B cell (primary cell): ENCODE results near the gene TRAF3. TPM values are rescaled to one million over a fixed set of nuclear protein-coding genes. Genes with fewer than 3 reads are reported as not detected.

Experiments
- ATAC-seq: fragments of 200-7000 bp; cut with Tn5 transposase; one replicate; pipeline ENCODE4 v1.10.0; 2021; ENCODE audit warnings: low read depth, mild to moderate bottlenecking, moderate number of reproducible peaks, moderate library complexity
- CTCF ChIA-PET: fragments of 350-600 bp; sonication (Branson Sonifier 250); formaldehyde crosslinking; loops from one replicate; lab custom pipeline; 2021; ENCODE audit warnings: antibody characterized with exemption, inconsistent platforms; lab: Charles Lee
- POLR2A ChIA-PET: fragments of 350-600 bp; sonication (Branson Sonifier 250); formaldehyde crosslinking; loops from one replicate; lab custom pipeline; 2021; ENCODE audit warnings: antibody characterized with exemption; lab: Charles Lee
- DNase-seq: peaks from one replicate; pipeline ENCODE4 v3.0.0; 2013
- H2AFZ ChIP-seq: 2 replicates; pipeline ENCODE4 v1.6.1; 2012; ENCODE audit warnings: mild to moderate bottlenecking, low read depth, low read length; ENCODE audit not compliant: insufficient read depth, poor library complexity, severe bottlenecking
- H3K27ac ChIP-seq, 2 donors: 1 replicate in 1 of 2; 2 replicates in 1 of 2; pipeline ENCODE4 v1.5.1; 2012 to 2013; ENCODE audit warnings: low read length in 2 of 2, mild to moderate bottlenecking in 2 of 2, moderate library complexity in 1 of 2
- H3K27me3 ChIP-seq, 4 experiments: fragments of 200-600 bp in 1 of 4; sonication (generic) in 1 of 4; replicated peaks in 1 of 4; 1 replicate in 2 of 4; 2 replicates in 2 of 4; pipeline versions ENCODE4 v1.6.1 to v1.7.0; 2013 to 2016; ENCODE audit warnings: low read length in 3 of 4, mild to moderate bottlenecking in 2 of 4, mixed read lengths in 1 of 4, moderate library complexity in 1 of 4; ENCODE audit not compliant: insufficient read depth in 4 of 4, control insufficient read depth in 3 of 4; ENCODE audit errors: control extremely low read depth in 1 of 4
- H3K36me3 ChIP-seq, 2 experiments: replicated peaks in 1 of 2; 1 replicate in 1 of 2; 2 replicates in 1 of 2; pipeline versions ENCODE4 v1.6.1 to v1.7.1; 2013; ENCODE audit warnings: low read length in 1 of 2; ENCODE audit not compliant: insufficient read depth in 2 of 2, control insufficient read depth in 1 of 2; ENCODE audit errors: control extremely low read depth in 1 of 2, extremely low read depth in 1 of 2
- H3K4me1 ChIP-seq, 2 donors: fragments of 200-600 bp in 1 of 2; sonication (generic) in 1 of 2; 1 replicate in 1 of 2; 2 replicates in 1 of 2; pipeline versions ENCODE4 v1.5.1 to v1.6.1; 2013 to 2017; ENCODE audit warnings: low read length in 2 of 2; ENCODE audit not compliant: control insufficient read depth in 2 of 2, insufficient read depth in 2 of 2
- H3K4me2 ChIP-seq: replicated peaks from 2 replicates; pipeline ENCODE3; 2012; ENCODE audit warnings: mild to moderate bottlenecking, low read depth, low read length; ENCODE audit not compliant: poor library complexity, severe bottlenecking
- H3K4me3 ChIP-seq, 5 experiments: fragments of 200-600 bp in 1 of 5; sonication (generic) in 1 of 5; 1 replicate in 3 of 5; 2 replicates in 2 of 5; pipeline versions ENCODE4 v1.5.1 to v1.7.0; 2011 to 2016; ENCODE audit warnings: low read length in 4 of 5, mild to moderate bottlenecking in 4 of 5, low read depth in 2 of 5, control low read depth in 1 of 5, moderate library complexity in 1 of 5; ENCODE audit not compliant: insufficient read depth in 1 of 5; ENCODE audit errors: control extremely low read depth in 1 of 5, extremely low read depth in 1 of 5
- H3K79me2 ChIP-seq: fragments of 200-600 bp; sonication (generic); one replicate; pipeline ENCODE4 v1.6.0; 2016; ENCODE audit warnings: low read length; ENCODE audit not compliant: control insufficient read depth, insufficient read depth
- H3K9ac ChIP-seq: fragments of 200-600 bp; sonication (generic); 2 replicates; pipeline ENCODE4 v1.6.1; 2017; ENCODE audit warnings: mild to moderate bottlenecking, low read length, moderate library complexity
- H3K9me3 ChIP-seq, 3 donors: one replicate each; pipeline versions ENCODE4 v1.6.1 to v1.7.1; 2013; ENCODE audit warnings: low read length in 2 of 3; ENCODE audit not compliant: control insufficient read depth in 2 of 3, insufficient read depth in 1 of 3; ENCODE audit errors: control extremely low read depth in 1 of 3
- H4K20me1 ChIP-seq: 2 replicates; pipeline ENCODE4 v1.6.0; 2012; ENCODE audit warnings: mild to moderate bottlenecking, low read length; ENCODE audit not compliant: insufficient read depth, control insufficient read depth, poor library complexity, severe bottlenecking
- H3K27ac Mint-ChIP-seq: one replicate; pipeline ENCODE4 v1.8.0; 2021; ENCODE audit warnings: mixed read lengths
- H3K27me3 Mint-ChIP-seq: one replicate; pipeline ENCODE4 v1.8.0; 2021; ENCODE audit warnings: mixed read lengths
- H3K4me1 Mint-ChIP-seq: one replicate; pipeline ENCODE4 v1.8.0; 2021; ENCODE audit warnings: mixed read lengths
- H3K4me3 Mint-ChIP-seq: one replicate; pipeline ENCODE4 v1.8.0; 2021; ENCODE audit warnings: mixed read lengths
- H3K9me3 Mint-ChIP-seq: one replicate; pipeline ENCODE4 v1.8.0; 2022; ENCODE audit warnings: mixed read lengths; ENCODE audit not compliant: insufficient read depth
- EZH2 ChIP-seq: IDR thresholded peaks from 2 replicates; pipeline ENCODE4 v1.6.1; 2012; ENCODE audit warnings: borderline replicate concordance, low read depth, mild to moderate bottlenecking, moderate library complexity, low read length; ENCODE audit not compliant: insufficient read depth, poor library complexity, severe bottlenecking
- WGBS: methylation state at CpG from one replicate; pipeline ENCODE4 v1.1.5; 2013; ENCODE audit warnings: missing lambda C conversion rate; ENCODE audit not compliant: insufficient coverage; 5-methylcytosine and 5-hydroxymethylcytosine counted together
- intact Hi-C: fragments of 100-400 bp; cut with micrococcal nuclease; formaldehyde crosslinking; loops from one replicate; pipeline ENCODE4 v1.10.0; 2022
- polyA plus RNA-seq: library from polyadenylated mRNA; depleted of rRNA; stranded (reverse); fragments of >200 nt; gene quantifications from 2 replicates; pipeline ENCODE4 v1.2.3, GENCODE V29; 2012
- total RNA-seq, 2 donors: library from RNA; stranded (reverse); fragments of 120-200 nt in 1 of 2; gene quantifications; 1 replicate in 1 of 2; 2 replicates in 1 of 2; pipeline versions ENCODE4 v1.2.3 to v1.2.4, GENCODE V29; 2013 to 2022
- TF ChIP-seq, protein P1 (sequence below): fragments of 200-600 bp; IDR thresholded peaks from one replicate; pipeline ENCODE4 v1.8.0; 2022; ENCODE audit warnings: antibody characterized with exemption, mild to moderate bottlenecking

Gene TRAF3
- total and polyA plus RNA-seq, 2 donors (not counting 1 experiment from before 2014, with no cell fraction given), result 42.8 to 89.8 TPM

DNA sequence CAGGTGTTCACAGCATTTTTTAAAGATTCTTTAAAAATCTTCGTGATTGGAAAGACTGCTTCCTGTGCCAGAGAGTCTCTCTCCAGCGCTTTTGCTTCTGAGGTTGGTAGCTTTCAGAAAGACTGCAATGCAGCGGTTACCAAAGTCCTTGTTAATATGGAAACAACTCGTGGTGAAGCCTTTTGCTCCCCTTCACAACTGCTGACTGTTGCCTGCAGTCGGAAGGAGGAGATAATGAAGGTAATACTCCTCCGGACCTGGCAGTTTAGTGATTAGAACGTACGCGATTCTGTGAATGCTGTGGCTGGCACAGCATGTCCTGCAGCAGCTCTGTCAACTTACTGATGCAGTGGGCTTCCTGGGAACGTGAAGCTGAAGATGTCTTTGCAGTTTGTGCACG, 50.9 kb downstream of the TRAF3 start:
- peaks cover 97% of the 10 kb centered on the region for H3K79me2 ChIP-seq
- no peak for ATAC-seq

DNA sequence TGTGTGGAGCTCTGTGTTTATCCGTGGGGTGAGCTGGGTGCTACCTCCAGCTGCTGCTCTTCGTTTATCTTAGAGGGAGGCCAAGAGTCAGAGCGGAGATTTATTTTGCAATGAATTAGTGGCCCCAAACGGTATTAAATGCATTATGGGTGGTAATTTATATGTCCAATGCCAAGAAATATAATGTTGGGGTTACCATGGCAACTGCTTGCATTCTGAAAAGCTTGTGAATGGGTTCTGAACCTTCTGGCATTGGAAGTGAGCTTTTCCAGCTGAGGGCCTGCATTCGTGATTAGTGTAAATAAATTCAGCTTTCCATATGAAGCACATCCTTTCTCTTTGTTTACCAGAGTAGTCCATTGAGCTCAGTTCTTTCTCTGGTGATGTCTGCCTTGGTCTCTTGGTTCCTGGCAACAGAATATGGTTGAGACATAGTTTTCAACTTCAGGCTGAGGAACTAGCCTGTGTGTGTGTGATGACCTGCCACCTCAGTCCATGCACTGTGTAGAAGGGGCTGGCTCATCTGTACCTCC, 51.8 kb downstream of the TRAF3 start:
- no peak for DNase-seq
- Mint-ChIP-seq H3K9me3 (no peaks in the 10 kb centered on the region), H3K4me3 (no peak overlapping the region), H3K27me3 (no peaks in the 10 kb centered on the region), H3K4me1 (peaks cover 60% of the 10 kb centered on the region), H3K27ac (peak overlapping the region; percentile 47)
- Histone ChIP-seq H3K27ac (no peak overlapping the region), H3K4me2 (no peak overlapping the region), H3K79me2 (peaks cover 96% of the 10 kb centered on the region), H4K20me1 (peaks cover 97% of the 10 kb centered on the region), H3K36me3 (peaks cover 5 to 42% of the 10 kb centered on the region in 2 experiments), H3K9me3 (no peaks in the 10 kb centered on the region), H3K27me3 (no peaks in the 10 kb centered on the region), H3K9ac (no peak overlapping the region), H3K4me3 (no peak overlapping the region), H3K4me1 (peaks cover 17 to 21% of the 10 kb centered on the region in 2 donors), H2AFZ (no peak overlapping the region)
- ChIA-PET CTCF (interaction anchor here (1.8 kb wide), 1 partner anchor 19 kb away, joined by 5 read pairs; no protein-coding TSS in a partner anchor), POLR2A (no interaction called here)
- no peak for TF ChIP-seq EZH2
- TF ChIP-seq, protein P1, sequence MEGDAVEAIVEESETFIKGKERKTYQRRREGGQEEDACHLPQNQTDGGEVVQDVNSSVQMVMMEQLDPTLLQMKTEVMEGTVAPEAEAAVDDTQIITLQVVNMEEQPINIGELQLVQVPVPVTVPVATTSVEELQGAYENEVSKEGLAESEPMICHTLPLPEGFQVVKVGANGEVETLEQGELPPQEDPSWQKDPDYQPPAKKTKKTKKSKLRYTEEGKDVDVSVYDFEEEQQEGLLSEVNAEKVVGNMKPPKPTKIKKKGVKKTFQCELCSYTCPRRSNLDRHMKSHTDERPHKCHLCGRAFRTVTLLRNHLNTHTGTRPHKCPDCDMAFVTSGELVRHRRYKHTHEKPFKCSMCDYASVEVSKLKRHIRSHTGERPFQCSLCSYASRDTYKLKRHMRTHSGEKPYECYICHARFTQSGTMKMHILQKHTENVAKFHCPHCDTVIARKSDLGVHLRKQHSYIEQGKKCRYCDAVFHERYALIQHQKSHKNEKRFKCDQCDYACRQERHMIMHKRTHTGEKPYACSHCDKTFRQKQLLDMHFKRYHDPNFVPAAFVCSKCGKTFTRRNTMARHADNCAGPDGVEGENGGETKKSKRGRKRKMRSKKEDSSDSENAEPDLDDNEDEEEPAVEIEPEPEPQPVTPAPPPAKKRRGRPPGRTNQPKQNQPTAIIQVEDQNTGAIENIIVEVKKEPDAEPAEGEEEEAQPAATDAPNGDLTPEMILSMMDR, result no peak
- WGBS, result 95% methylated on average over 4 of the region's 5 CpGs
- intact Hi-C loops, result no loop called here
- no peak for ATAC-seq

More for the DNA sequence above, 50.9 kb downstream of the TRAF3 start:
- peaks cover 3 to 37% of the 10 kb centered on the region in 2 experiments for H3K36me3 ChIP-seq
- H3K27me3 ChIP-seq, result no peaks in the 10 kb centered on the region
- H3K4me2 ChIP-seq, result no peak overlapping the region
- intact Hi-C loops, result no loop called here
- no peaks in the 10 kb centered on the region for H3K27me3 Mint-ChIP-seq
- no peak overlapping the region for H3K9ac ChIP-seq
- H3K4me1 Mint-ChIP-seq, result peaks cover 66% of the 10 kb centered on the region
- peak overlapping the region; percentile 34 for H3K27ac Mint-ChIP-seq
- H3K4me1 ChIP-seq, result peaks cover 24% of the 10 kb centered on the region in 2 donors
- H3K9me3 Mint-ChIP-seq, result no peaks in the 10 kb centered on the region
- no peak overlapping the region for H2AFZ ChIP-seq
- H3K4me3 Mint-ChIP-seq, result no peak overlapping the region
- H3K27ac ChIP-seq, result no peak overlapping the region
- 84% methylated on average over 6 of the region's 11 CpGs for whole genome bisulfite sequencing
- ChIA-PET POLR2A (no interaction called here), CTCF (interaction anchor here (1.8 kb wide), 1 partner anchor 19 kb away, joined by 5 read pairs; no protein-coding TSS in a partner anchor)
- no peak overlapping the region for H3K4me3 ChIP-seq
- H4K20me1 ChIP-seq, result peaks cover 97% of the 10 kb centered on the region
- no peak for DNase-seq
- H3K9me3 ChIP-seq, result no peaks in the 10 kb centered on the region
- TF ChIP-seq, protein P1, result no peak
- TF ChIP-seq EZH2, result no peak
